H54 (cell line): ENCODE results near the gene RBBP8NL.
"Not testable (repeated sequence)": the region's sequence is repeated elsewhere in the genome, so short reads cannot be mapped to it uniquely, and the experiment has no call there.

Experiments
- DNase-seq: peaks from one replicate; pipeline ENCODE4 v3.0.0; 2011; ENCODE audit warnings: low spot score, mixed read lengths; ENCODE audit not compliant: insufficient read length
- FAIRE-seq: peaks from 3 replicates; lab custom pipeline; 2011; peaks lifted over from hg19 to GRCh38; lab: Jason Lieb, UNC
- POLR2A ChIP-seq: IDR thresholded peaks from 2 replicates; pipeline ENCODE4 v1.6.1; 2011; ENCODE audit warnings: low read depth, mild to moderate bottlenecking, low read length

The RBBP8NL gene

GRCh38 chr20:62387933-62388635 is 39.3 kb downstream of the RBBP8NL start:
- no peak for DNase-seq
- no peak for FAIRE-seq

GRCh38 chr20:62387219-62387913 is 40.0 kb downstream of the RBBP8NL start:
- no peak for FAIRE-seq
- DNase-seq = no peak
- no peak for TF ChIP-seq POLR2A

More at GRCh38 chr20:62387933-62388635, 39.3 kb downstream of the RBBP8NL start:
- TF ChIP-seq POLR2A = no peak

DNA sequence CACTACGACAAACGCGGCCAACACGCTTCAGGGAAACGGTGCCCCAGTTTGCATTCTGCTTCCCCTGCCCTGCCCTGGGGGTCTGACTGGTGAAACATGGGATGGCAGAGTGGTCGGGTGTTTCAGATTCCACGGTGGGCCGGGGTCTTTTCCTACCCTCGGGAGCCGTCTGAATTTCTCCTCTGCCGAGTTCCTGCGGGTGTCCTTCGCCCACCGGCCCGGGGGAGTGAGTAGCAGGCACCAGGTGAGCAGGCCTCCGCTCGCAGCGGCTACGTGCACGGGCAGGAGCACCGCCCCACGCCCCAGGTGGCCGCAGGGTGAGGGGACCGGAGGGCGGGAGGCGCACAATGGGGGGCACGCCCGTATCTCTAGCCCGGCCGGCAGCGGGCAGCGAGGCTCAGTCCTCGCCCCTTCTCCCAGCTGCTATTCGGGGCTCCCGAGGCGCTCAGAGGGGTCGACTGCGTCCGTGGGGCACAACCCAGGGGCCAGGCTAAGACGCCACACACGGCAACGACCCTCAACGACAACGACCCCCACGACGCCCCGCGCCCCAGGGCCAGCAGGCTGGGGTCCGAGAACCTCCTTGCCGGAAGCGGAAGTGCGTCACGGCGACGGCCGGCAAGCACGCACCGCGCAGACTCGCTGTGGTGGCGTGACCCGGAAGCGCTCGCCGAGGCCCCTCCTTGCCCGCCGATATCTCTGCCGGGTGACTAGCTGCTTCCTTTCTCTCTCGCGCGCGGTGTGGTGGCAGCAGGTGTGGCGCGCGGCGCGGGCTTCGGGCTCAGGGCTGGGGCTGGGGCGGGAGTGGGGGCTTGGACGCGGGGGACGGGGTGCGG is 40.7 kb downstream of the RBBP8NL start, which contains the start of gene RPS21:
Gene RPS21 (plus strand): TSS at position 721 of the 836 bp plus-strand sequence. CDS start 236 bp downstream, outside the sequence.
- no peak for FAIRE-seq
- DNase-seq = peak; percentile 88
- TF ChIP-seq POLR2A = peak; percentile 85

DNA sequence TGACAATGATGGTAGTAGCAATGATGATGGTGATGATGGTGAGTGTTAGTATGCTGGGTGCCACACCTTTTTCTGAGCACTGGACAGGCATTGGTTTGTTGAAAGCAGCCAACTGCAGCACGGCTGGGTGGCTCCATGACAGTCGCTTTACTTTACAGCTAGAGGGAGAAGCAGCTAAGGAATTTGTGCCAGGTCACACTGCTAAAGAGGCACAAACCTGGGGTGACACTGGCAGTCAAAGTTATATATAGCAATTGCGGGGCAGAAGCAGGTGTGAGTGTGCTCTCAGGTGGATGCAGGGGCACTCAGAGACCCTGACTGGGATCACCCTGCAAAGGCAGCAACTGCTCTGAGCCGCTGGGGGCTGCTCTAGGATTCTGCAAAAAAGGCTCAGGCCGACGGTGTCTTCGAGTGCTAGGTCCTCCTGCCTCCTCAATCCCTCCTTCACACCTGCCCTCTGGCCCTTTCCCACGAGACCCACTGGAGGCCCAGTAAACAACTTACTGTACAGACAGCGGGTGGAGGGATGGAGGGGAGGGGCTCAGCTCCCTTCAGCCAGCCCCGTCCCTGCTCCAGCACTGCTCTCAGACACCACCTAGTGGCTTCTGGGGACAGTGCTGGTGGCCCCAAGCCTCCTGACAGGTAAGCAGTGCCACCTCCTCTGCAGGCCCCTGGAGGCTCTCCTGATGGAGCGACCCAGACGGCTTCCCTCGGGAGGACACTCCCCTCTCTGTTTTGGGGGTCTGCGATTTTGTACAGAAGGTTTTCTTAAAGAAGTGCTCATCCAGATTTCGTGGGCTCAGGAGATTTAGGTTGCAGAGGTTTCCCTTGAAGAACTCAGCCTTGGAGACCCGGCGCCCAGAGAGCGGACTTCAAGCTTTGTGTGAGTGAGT is 44.8 kb downstream of the RBBP8NL start:
- no peak for DNase-seq
- TF ChIP-seq POLR2A = no peak
- FAIRE-seq = no peak

- FAIRE-seq (no peak), DNase-seq (no peak)
- TF ChIP-seq POLR2A = no peak
Measured at GRCh38 chr20:62381842-62382241, 45.5 kb downstream of the RBBP8NL start.

- FAIRE-seq = no peak
- DNase-seq = no peak
- no peak for TF ChIP-seq POLR2A
Measured at GRCh38 chr20:62381202-62381797, 46.0 kb downstream of the RBBP8NL start.

- no peak for DNase-seq
- FAIRE-seq = no peak
- TF ChIP-seq POLR2A = no peak
Measured at GRCh38 chr20:62378215-62378614, 49.1 kb downstream of the RBBP8NL start.

- TF ChIP-seq POLR2A = no peak
- FAIRE-seq = no peak
- no peak for DNase-seq
Measured at GRCh38 chr20:62377615-62378178, 49.6 kb downstream of the RBBP8NL start.

DNA sequence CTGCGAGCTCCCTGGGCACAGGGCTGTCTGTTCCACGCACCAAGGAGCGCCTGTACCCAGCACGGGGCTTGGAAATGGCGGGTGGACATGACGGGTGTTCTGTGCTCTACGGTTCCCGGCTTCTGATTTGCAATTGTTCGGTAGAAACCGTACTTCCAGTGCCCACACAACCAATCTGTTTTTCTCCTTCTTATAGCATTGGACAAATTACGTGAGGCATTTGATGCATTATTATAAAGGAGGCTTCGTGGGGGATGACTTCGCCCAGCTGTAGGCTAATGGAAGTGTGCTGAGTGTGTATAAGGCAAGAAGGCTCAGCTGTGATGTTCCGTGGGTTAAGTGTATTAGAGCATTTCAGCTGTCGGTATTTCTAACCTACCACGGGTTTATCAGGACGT is 50.3 kb downstream of the RBBP8NL start:
- no peak for DNase-seq
- FAIRE-seq = no peak
- TF ChIP-seq POLR2A = no peak

DNA sequence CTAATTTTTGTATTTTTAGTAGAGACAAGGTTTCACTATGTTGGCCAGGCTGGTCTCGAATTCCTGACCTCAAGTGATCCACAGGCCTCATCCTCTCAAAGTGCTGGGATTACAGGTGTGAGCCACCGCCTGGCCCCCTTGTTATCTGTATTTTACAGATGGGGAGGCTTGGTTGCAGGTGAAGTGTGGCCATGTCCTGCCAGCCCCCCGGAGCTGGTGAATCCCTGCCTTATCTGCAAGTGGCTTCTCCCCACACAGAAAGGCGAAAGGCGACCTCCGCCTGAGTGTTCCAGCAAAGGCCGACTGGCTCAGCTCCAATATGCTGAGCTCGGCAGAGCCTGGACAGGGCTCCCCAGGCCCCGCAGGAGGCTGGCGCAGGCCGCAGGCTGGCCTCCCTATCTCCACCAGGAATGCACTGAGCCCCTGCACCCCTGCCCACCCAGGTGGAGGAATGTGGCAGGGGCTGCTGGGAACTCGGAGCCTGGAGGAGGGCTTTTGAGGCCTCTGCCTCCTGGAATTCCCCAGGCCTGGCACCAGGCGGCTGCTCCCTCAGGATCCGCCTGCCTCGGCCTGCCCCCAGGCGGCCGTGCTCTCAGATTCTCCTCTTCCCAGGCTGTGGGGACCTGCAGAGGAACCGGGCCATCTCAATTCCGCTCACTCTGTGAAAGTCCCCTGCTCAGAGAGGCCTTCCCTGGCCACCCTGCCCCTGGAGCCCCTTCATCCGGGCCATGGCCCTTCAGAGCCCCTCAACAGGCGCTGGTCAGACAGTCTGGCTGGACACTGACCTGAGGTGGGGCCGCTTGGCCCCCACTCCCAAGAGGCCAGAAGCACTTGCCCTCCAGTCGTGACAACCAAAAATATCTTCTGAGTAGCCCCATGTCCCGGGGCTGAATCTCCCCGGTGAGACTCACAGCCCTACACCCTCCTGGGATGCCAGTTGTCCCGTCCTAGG is 51.0 kb downstream of the RBBP8NL start:
- no peak for DNase-seq
- no peak for TF ChIP-seq POLR2A
- FAIRE-seq = no peak

- TF ChIP-seq POLR2A = no peak
- no peak for DNase-seq
- no peak for FAIRE-seq
Measured at GRCh38 chr20:62374331-62375152, 52.8 kb downstream of the RBBP8NL start.

- FAIRE-seq, DNase-seq: not testable (repeated sequence)
Measured at GRCh38 chr20:62373631-62374179, 53.6 kb downstream of the RBBP8NL start.
